GM18873 (cell line): Measurements from ENCODE around the gene DAD1.
A peak's percentile ranks its signal among the peaks of the same experiment; 100 is the strongest.
"Not testable (repeated sequence)": the region's sequence is repeated elsewhere in the genome, so short reads cannot be mapped to it uniquely, and the experiment has no call there.

Experiments
- ATAC-seq: cut with Tn5 transposase; IDR thresholded peaks from one replicate; pipeline ENCODE4 v1.9.1; 2021; ENCODE audit warnings: mild to moderate bottlenecking, moderate library complexity, moderate number of reproducible peaks; ENCODE audit not compliant: unreplicated experiment, low FRiP score

The DAD1 gene

DNA sequence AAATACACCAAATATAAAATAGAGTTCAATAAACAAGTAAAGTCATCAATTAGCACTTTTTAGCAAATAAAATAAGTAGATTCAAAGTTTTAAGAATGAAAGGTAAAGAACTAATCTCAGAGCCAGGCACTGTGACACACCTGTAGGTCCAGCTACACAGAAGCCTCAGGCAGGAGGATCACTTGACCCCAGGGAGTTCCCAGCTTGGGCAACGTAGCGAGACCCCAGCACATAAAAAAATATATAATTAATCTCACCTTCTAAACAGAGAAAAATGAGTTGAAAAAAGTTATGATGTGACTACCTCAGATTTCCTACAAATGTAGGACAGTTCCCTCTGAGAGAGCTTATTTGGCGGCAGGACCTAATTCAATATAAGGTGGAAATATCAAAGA, 19.3 kb downstream of the DAD1 start:
- no peak for ATAC-seq

DNA sequence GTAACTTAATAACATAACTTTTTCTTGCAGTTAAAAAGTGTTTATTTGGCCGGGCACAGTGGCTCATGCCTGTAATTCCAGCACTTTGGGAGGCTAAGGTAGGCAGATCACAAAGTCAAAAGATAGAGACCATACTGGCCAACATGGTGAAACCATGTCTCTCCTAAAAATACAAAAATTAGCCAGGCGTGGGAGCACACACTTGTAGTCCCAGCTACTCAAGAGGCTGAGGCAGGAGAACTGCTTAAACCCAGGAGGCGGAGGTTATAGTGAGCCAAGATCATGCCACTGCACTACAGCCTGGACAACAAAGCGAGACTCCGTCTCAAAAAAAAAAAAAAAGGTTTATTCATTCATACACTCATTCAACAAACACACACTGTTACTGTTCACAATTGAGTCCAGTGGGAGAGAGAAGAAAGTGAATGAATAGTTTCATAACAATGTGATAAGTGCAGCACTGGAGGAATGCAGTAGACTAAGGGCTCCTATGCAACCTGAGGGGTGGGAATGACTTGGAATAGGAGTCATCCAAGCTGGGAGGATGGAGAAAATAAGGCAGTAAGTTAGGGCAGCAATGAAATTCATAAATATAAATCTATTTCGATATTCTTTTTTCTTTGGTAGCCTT, 19.8 kb downstream of the DAD1 start:
- no peak for ATAC-seq

GRCh38 chr14:22567437-22567836, 21.6 kb downstream of the DAD1 start:
- no peak for ATAC-seq

DNA sequence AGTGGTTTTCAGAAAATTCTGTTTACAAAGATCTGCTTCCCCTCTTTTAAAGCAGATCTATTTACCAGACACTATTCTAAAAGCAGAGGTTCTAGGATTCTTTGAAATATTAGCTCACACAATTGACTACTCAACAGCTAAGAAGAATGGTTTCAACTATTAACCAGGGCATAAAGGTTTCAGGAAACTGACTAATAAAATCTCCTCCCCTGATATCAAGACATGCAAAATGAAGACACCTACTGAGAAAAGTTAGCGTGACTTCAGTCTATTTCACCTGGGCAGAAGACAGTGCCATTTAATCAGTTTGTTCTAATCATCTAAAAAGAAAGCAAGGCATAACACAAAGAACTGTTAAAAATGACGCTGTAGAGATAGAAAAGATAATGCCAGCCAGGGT, 22.2 kb downstream of the DAD1 start:
- ATAC-seq = no peak

DNA sequence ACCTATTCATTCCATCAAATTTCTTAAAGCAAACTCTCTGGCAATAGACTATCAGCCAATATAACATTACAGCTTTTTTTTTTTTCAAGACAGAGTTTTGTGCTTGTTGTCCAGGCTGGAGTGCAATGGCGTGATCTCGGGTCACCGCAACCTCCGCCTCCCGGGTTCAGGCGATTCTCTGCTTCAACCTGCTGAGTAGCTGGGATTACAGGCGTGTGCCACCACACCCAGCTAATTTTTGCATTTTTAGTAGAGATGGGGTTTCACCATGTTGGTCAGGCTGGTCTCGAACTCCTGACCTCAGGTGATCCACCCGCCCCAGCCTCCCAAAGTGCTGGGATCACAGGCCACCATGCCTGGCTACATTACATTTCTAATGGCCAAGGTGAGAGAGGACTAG, 22.8 kb downstream of the DAD1 start:
- ATAC-seq = not testable (repeated sequence)

GRCh38 chr14:22565391-22565945, 23.6 kb downstream of the DAD1 start:
- no peak for ATAC-seq

DNA sequence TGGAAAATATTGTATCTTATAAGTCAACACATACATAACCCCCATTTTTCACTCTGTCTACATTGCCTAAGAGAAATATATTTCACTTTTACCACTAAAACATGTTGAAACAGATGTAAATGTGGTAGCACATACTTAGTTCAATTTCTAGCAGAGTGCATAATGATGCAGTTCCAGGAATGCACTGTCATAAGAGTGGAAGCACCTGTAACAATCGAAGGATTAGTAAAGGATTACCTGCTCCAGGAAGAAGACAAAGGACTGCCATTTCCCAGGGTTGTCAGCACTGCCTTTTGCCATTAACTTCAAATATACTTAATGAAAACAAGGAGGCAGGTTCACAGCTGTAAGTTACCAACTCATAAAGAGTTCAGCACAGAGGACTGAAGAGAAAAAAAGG, 24.6 kb downstream of the DAD1 start:
- no peak for ATAC-seq

- no peak for ATAC-seq
These were observed 25.0 kb downstream of the DAD1 start for GRCh38 chr14:22563987-22564386.

- no peak for ATAC-seq
These were observed 27.1 kb downstream of the DAD1 start for GRCh38 chr14:22561661-22562579.

GRCh38 chr14:22561366-22561660, 27.7 kb downstream of the DAD1 start:
- ATAC-seq = no peak

- ATAC-seq = no peak
These were observed 28.2 kb downstream of the DAD1 start for GRCh38 chr14:22560662-22561365.

DNA sequence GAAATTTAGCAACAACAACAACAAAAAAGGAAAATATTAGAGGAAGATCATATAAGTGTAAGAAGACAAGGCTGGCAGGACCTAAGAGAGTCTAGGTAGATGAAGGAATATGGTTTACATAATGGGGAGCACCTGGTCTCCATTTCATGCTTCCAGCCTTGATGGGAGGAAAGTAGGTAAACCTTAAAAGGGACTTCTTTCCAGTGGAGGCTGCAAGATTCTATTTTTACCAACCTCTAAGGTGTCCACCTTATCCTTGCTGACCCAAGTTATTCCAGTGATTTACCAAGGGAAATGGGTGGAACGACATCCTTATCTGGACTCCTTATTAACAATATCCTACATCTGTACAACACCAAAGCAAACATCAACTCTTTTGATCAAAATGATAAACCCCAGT, 30.0 kb downstream of the DAD1 start:
- ATAC-seq = no peak

DNA sequence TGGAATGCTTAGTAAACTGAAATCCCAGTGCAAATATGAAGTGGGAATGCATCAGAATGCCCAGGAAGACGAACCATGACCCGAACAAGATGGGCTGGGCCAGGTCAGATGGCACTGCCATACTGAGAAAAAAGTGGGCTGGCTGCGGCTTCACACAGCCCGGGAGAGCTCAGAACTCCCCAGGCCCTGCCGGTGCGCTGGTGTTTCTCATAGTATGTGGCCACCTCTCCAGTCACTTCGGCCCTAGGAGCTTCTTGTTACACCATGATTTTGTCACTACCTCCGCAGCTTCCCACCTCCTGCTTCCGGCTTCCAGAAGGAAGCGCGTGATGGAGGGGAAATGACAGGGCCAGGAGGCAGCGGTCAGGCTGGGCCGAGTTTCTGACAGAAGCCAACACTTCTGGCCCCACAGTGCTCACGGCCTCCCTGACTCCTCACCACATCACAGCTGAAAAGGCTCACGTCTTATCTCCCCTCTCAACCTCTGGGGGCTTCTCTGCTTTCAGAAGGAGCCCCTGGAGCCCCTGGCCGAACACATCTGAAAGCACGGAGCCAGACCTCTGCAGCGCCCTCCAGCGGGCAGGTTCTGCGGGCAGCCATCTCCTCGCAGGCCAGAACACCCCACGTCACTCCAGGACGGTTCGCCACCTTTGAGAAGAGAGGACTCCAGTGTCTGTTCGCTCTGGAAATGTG, 30.7 kb downstream of the DAD1 start:
- ATAC-seq = no peak

- no peak for ATAC-seq
These were observed 31.2 kb downstream of the DAD1 start for GRCh38 chr14:22557846-22558220.

GRCh38 chr14:22556990-22557623, 31.9 kb downstream of the DAD1 start:
- ATAC-seq = peak; percentile 24

DNA sequence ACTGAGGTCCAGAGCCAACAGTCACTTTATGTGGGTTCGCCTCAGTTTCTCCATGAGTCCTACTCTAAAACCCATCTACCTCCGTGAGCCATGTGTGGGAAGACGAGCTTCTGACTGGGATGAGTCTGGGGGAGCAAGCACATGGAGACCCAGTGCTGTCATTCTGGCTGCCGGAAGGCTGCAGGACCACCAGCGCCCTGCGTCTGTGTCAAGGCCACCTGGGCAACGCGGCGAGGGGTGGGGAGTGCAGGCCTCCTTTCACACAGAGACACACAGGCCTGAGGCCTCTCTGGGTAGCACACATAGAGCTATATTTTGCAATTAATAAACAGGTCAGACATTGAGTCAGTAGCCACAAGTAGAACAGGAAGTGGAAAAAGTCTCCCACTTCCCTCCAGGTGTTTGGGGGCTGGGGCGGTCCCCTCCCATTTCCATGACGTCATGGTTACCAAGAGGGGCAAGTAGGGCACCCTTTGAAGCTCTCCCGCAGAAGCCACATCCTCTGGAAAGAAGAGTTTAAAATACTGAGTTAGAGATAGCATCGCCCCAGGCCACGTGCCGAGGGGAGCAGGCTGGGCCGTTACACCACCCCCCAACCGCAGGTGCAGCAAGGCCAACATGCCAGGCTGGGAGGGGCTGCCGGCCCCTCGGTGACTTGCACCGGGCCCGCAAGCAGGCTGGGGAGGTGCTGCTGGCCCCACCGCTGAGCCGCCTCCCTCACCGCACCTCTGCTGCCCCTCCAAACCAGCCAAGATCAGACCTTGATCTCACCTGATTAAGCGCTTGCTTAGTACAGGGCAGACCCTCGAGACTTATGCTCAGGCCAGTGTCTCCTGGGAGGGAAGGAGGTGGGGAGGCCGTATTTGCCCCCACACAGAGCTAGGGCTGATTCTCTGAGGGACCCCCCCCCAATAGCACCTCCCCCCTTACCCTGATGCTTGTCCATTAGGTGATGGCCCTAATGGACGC, 32.7 kb downstream of the DAD1 start:
- peak; percentile 78 for ATAC-seq

DNA sequence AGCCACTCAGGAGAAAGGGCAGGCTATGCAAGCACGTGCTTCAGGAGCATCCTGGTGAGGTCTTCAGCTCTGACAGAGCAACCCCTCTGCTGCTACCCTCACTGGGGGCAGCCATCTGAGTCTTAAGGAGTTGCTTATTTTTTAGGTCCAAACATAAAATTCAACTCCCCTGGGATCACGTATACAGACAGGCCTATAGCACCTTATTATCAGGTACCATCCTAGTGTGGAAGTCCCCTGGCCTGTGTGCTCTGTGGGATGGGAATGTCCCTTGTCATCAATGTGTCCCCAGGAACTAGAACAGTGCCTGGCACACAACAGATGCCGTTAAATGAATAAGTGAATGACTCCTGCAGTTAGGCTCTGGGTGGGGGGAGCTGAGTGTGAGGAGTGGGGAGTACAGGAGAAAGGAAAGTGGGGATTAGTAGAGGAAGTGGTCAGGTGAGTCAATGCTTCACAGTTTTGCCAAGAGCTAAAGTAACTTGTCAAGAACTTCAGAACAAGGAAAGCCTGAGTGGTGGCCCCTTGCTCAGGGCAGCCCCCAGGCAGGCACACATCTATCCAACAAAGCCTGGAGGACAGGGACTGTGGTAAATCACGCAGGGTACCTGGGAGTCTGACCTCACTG, 33.5 kb downstream of the DAD1 start:
- peak; percentile 9 for ATAC-seq

GRCh38 chr14:22554498-22555383, 34.3 kb downstream of the DAD1 start:
- ATAC-seq = no peak
